Heart left ventricle (tissue), 16 donors: ENCODE results near the gene LMBR1. TPM values are rescaled to one million over a fixed set of nuclear protein-coding genes. Genes with fewer than 3 reads are reported as not detected.
A peak's percentile ranks its signal among the peaks of the same experiment; 100 is the strongest.
"Not testable (repeated sequence)": the region's sequence is repeated elsewhere in the genome, so short reads cannot be mapped to it uniquely, and the experiment has no call there.

Source experiments
- ATAC-seq, 4 donors: fragments of 200-7000 bp; cut with Tn5 transposase; one replicate each; pipeline ENCODE4 v1.9.1; 2020 to 2022; ENCODE audit warnings: moderate library complexity in 4 of 4, mild to moderate bottlenecking in 3 of 4, moderate number of reproducible peaks in 1 of 4
- DNase-seq, 5 donors: peaks; one replicate each; pipeline ENCODE4 v3.0.0-alpha.2; 2020
- H3K27ac ChIP-seq, 12 donors: fragments of 200-600 bp; sonication (generic) in 4 of 12; one replicate each; pipeline versions ENCODE4 v1.5.0 to v1.8.0; 2016 to 2022; ENCODE audit warnings: mild to moderate bottlenecking in 2 of 12
- H3K27me3 ChIP-seq, 9 donors: fragments of 200-600 bp; sonication (generic) in 2 of 9; one replicate each; pipeline versions ENCODE4 v1.5.1 to v1.8.0; 2016 to 2022; ENCODE audit warnings: mild to moderate bottlenecking in 3 of 9
- H3K36me3 ChIP-seq, 9 donors: fragments of 200-600 bp; sonication (generic) in 2 of 9; one replicate each; pipeline versions ENCODE4 v1.5.0 to v1.8.0; 2018 to 2022; ENCODE audit warnings: mild to moderate bottlenecking in 2 of 9
- H3K4me1 ChIP-seq, 12 donors: fragments of 200-600 bp; sonication (generic) in 4 of 12; one replicate each; pipeline versions ENCODE4 v1.5.0 to v1.8.0; 2016 to 2022; ENCODE audit warnings: mild to moderate bottlenecking in 3 of 12
- H3K4me3 ChIP-seq, 12 donors: fragments of 200-600 bp; sonication (generic) in 4 of 12; one replicate each; pipeline versions ENCODE4 v1.5.0 to v1.8.0; 2017 to 2022; ENCODE audit warnings: mild to moderate bottlenecking in 9 of 12, moderate library complexity in 4 of 12
- H3K9me3 ChIP-seq, 12 donors: fragments of 200-600 bp; sonication (generic) in 4 of 12; one replicate each; pipeline versions ENCODE4 v1.5.0 to v1.8.0; 2016 to 2022; ENCODE audit warnings: mild to moderate bottlenecking in 1 of 12
- CTCF ChIP-seq, 12 donors: fragments of 200-600 bp; sonication (generic) in 4 of 12; IDR thresholded peaks; one replicate each; pipeline versions ENCODE4 v1.5.0 to v1.8.0; 2018 to 2022; ENCODE audit warnings: antibody characterized with exemption in 12 of 12, mild to moderate bottlenecking in 5 of 12
- POLR2A ChIP-seq, 2 donors: fragments of 450-650 bp; IDR thresholded peaks; one replicate each; pipeline ENCODE4 v1.6.1; 2017; ENCODE audit warnings: antibody characterized with exemption in 2 of 2, mild to moderate bottlenecking in 2 of 2, moderate library complexity in 2 of 2
- WGBS, 4 donors: extraction: QIAGEN DNeasy Blood & Tissue Kit in 2 of 4; methylation state at CpG; one replicate each; pipeline versions ENCODE4 v1.1.5 to v1.1.7; 2013 to 2018; 5-methylcytosine and 5-hydroxymethylcytosine counted together
- intact Hi-C, 10 donors: fragments of 100-400 bp; cut with DNase I; formaldehyde crosslinking; loops; one replicate each; pipeline versions ENCODE4 v1.11.1 to v1.14.2; 2022
- polyA plus RNA-seq, 2 donors: library from polyadenylated mRNA; stranded (reverse); fragments of 200-250 nt; gene quantifications; one replicate each; pipeline ENCODE4 v1.2.3, GENCODE V29; 2013
- total RNA-seq, 9 donors: library from RNA; depleted of rRNA in 2 of 9; stranded (reverse); fragments of >200 nt in 2 of 9; fragmentation: NEBNext Ultra II Directional in 3 of 9; extraction: Animal tissue kit (Norgen Biotek cat#: 25700) in 3 of 9; gene quantifications; one replicate each; pipeline versions ENCODE4 v1.1.0 to v1.2.4, GENCODE V29; 2016 to 2023
- donor health status: ischemic (EF 13 %, LVEDD 7.1; RV severe dilation, severe dysfunction).
- donor health status: healthy with polysubstance abuse.
- donor health status: DM: no; HTN: yes; CAD: no.
- donor health status: DM: no; HTN: no; CAD: no.
- donor health status: ischemic (EF 25% LVEDD 6.9; RV normal size, moderate dysfunction).
- donor health status: ischemic (EF 25% LVEDD 5.7; RV mildly dilated, moderate dysfunction).
- donor health status: healthy.
- donor health status: DM: yes; HTN: yes; CAD: no.
- donor health status: ischemic (EF 35%, LVEDD 5.7; RV mildly dilated, moderate dysfunction).
- donor health status: nonischemic (EF 11% LVEDD 7.7; RV severe dilation, severe dysfunction).
- donor health status: DM: yes; HTN: yes; CAD: no.
- donor health status: PGD.
- donor health status: ischemic (EF 29% LVEDD 5.4; RV normal size, mild dysfunction).
- donor health status: nonischemic (EF 23%, LVEDD 6.1; RV moderate dilation, normal function).

The LMBR1 gene
- total and polyA plus RNA-seq, 11 donors, result 5.8 to 51.9 (median 37.1) TPM

DNA sequence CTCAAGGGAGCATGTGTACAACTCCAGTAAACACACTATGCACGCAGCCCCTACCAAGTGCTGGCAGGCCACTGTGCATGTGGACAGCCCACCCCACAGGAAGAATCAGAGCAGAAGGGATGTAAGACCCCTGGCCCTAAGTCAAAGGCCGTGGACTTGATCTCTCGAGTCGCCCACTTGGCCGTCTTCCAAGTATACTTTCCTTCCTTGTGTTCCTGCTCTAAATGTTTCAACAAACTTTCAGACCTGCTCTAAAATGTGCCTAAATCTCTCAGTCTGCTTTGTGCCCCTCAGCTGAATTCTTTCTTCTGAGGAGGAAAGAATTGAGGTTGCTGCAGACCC is 35.4 kb upstream of the LMBR1 start:
- Histone ChIP-seq H3K4me1 (no peaks in the 10 kb centered on the region), H3K27ac (no peak overlapping the region), H3K9me3 (no peaks in the 10 kb centered on the region), H3K4me3 (no peak overlapping the region), H3K36me3 (no peaks in the 10 kb centered on the region), H3K27me3 (no peaks in the 10 kb centered on the region)
- 28 to 56% (median 51%) methylated on average over 5 of the region's 5 CpGs for WGBS, 4 donors
- TF ChIP-seq CTCF (IDR thresholded peaks at IDR 0.05) (no peak), POLR2A (IDR thresholded peaks at IDR 0.05) (no peak)
- no peak for ATAC-seq
- intact Hi-C loops, result no loop called here
- DNase-seq, result no peak

DNA sequence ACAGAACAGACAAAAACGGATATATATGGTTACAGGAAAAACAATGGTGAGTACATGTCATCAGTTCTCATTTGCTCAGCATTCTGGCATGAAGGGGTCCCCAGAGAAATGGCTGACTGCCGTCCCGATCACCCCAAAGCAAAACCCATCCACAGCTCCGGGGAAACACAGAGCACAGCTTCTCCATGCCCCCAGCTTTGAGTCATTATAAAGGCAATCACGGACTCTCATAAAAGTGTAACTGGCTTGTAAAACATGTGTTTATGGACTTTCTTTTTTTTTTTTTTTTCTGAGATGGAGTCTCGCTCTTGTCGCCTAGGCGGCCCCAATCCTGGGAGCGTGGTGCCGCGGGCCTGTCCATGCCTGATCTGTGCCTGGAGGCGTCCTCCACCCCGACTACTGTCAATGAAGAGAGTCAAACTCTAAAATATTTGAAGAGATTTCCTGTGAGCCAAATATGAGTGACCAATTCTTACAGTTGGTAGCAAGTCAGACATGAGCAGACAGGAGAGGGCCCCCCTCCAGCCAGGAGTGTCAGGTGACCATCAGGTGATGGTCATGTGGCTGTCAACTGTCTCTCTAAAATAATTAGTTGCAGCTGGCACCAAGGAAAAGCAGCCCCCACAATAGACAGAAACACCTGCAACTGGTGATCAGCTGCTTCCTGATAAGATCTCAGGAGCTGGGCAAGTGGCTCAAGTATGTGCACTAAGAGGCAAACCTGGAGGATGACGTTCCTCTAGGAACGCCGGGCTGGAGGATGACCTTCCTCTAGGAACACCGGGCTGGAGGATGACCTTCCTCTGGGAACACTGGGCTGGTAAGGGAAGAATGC is 34.8 kb upstream of the LMBR1 start:
- H3K27me3 ChIP-seq, result no peaks in the 10 kb centered on the region
- 63 to 74% (median 70%) methylated on average over 17 of the region's 17 CpGs for WGBS, 4 donors
- no peak overlapping the region for H3K27ac ChIP-seq
- ATAC-seq (no peak), DNase-seq (peak in 1 of 5 donors; percentile 13)
- TF ChIP-seq CTCF (IDR thresholded peaks at IDR 0.05) (no peak), POLR2A (IDR thresholded peaks at IDR 0.05) (no peak)
- H3K36me3 ChIP-seq, result no peaks in the 10 kb centered on the region
- intact Hi-C loops, result no loop called here
- no peaks in the 10 kb centered on the region for H3K9me3 ChIP-seq
- no peak overlapping the region for H3K4me3 ChIP-seq
- no peaks in the 10 kb centered on the region for H3K4me1 ChIP-seq

- H3K9me3 ChIP-seq, H3K36me3 ChIP-seq, intact Hi-C loops, ATAC-seq, H3K4me1 ChIP-seq, H3K27ac ChIP-seq, H3K4me3 ChIP-seq: not testable (repeated sequence)
- peaks cover 0 to 14% (median 0%) of the 10 kb centered on the region in 9 donors for H3K27me3 ChIP-seq
- WGBS, 4 donors, result 88 to 91% (median 90%) methylated on average over 6 to 12 of the region's 12 CpGs
- DNase-seq, result peak in 1 of 5 donors; percentile 3
These were observed 32.8 kb upstream of the LMBR1 start for GRCh38 chr7:156925821-156926220.

DNA sequence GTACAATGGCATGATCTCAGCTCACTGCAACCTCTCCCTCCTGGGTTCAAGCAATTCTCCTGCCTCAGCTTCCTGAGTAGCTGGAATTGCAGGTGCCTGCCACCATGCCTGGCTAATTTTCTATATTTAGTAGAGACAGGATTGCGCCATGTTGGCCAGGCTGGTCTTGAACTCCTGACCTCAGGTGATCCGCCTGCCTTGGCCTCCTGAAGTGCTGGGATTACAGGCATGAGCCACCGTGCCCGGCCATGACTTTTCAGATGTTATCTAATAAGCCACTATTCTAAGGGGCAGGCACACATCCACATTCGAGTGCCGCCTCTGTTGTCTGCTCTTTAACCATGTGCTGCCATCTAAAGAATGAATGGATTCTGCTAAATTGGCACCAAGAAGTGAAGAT is 29.3 kb upstream of the LMBR1 start:
- ATAC-seq, H3K4me1 ChIP-seq, H3K9me3 ChIP-seq, intact Hi-C loops, H3K36me3 ChIP-seq, H3K4me3 ChIP-seq, H3K27ac ChIP-seq: not testable (repeated sequence)
- H3K27me3 ChIP-seq, result peaks cover 0 to 23% (median 0%) of the 10 kb centered on the region in 9 donors
- peak in 1 of 5 donors; percentile 7 for DNase-seq
- WGBS, 4 donors, result 71 to 75% (median 74%) methylated on average over 6 of the region's 6 CpGs

- peaks cover 0 to 23% (median 0%) of the 10 kb centered on the region in 9 donors for H3K27me3 ChIP-seq
- ATAC-seq, H3K4me1 ChIP-seq, H3K36me3 ChIP-seq, H3K4me3 ChIP-seq, H3K9me3 ChIP-seq, intact Hi-C loops, DNase-seq, H3K27ac ChIP-seq: not testable (repeated sequence)
- 85 to 87% (median 87%) methylated on average over 24 of the region's 24 CpGs for WGBS, 4 donors
These were observed 27.7 kb upstream of the LMBR1 start for GRCh38 chr7:156920487-156921373.
